A172 (cell line): ENCODE data around the gene PHLDB1. TPM values are rescaled to one million over a fixed set of nuclear protein-coding genes. Genes with fewer than 3 reads are reported as not detected.

ENCODE experiments used
- DNase-seq: peaks from one replicate; pipeline ENCODE4 v3.0.0-alpha.2; 2015; ENCODE audit warnings: low spot score
- total RNA-seq: library from RNA; depleted of rRNA; stranded (reverse); fragments of >200 nt; shearing (Covaris generic); gene quantifications from 2 replicates; pipeline ENCODE4 v1.2.3, GENCODE V29; 2014

The PHLDB1 gene
- total RNA-seq, 1 experiment from 2014 or later: 87.1 TPM

- no peak for DNase-seq
These were observed 31.3 kb downstream of the PHLDB1 start for GRCh38 chr11:118638726-118639125.

- no peak for DNase-seq
These were observed 32.5 kb downstream of the PHLDB1 start for GRCh38 chr11:118639899-118640298.

GRCh38 chr11:118640332-118641154, 33.1 kb downstream of the PHLDB1 start:
- no peak for DNase-seq

- DNase-seq: no peak
These were observed 34.1 kb downstream of the PHLDB1 start for GRCh38 chr11:118641397-118642019.

- DNase-seq: no peak
These were observed 36.0 kb downstream of the PHLDB1 start for GRCh38 chr11:118643142-118643994.

- DNase-seq: no peak
These were observed 36.6 kb downstream of the PHLDB1 start for GRCh38 chr11:118643995-118644345.

GRCh38 chr11:118644496-118644895, 37.1 kb downstream of the PHLDB1 start:
- no peak for DNase-seq

- DNase-seq: no peak
These were observed 37.8 kb downstream of the PHLDB1 start for GRCh38 chr11:118645066-118645715.

GRCh38 chr11:118646393-118646792, 39.0 kb downstream of the PHLDB1 start:
- no peak for DNase-seq

GRCh38 chr11:118648291-118648690, 40.9 kb downstream of the PHLDB1 start:
- DNase-seq: no peak

GRCh38 chr11:118649941-118650340, 42.5 kb downstream of the PHLDB1 start:
- no peak for DNase-seq

GRCh38 chr11:118650366-118650765, 43.0 kb downstream of the PHLDB1 start:
- no peak for DNase-seq

GRCh38 chr11:118651820-118652219, 44.4 kb downstream of the PHLDB1 start:
- DNase-seq: no peak

GRCh38 chr11:118652681-118653181, 45.3 kb downstream of the PHLDB1 start:
- no peak for DNase-seq

- no peak for DNase-seq
These were observed 46.4 kb downstream of the PHLDB1 start for GRCh38 chr11:118653684-118654390.

GRCh38 chr11:118655486-118656190, 48.2 kb downstream of the PHLDB1 start:
- DNase-seq: no peak

- DNase-seq: no peak
These were observed 49.2 kb downstream of the PHLDB1 start for GRCh38 chr11:118656563-118657165.

GRCh38 chr11:118657238-118657637, 49.8 kb downstream of the PHLDB1 start:
- peak; percentile 8 for DNase-seq

GRCh38 chr11:118657709-118658428, 50.5 kb downstream of the PHLDB1 start:
- DNase-seq: no peak
